GM19468 (cell line): ENCODE data around the gene KRT81.
"Not testable (repeated sequence)": the region's sequence is repeated elsewhere in the genome, so short reads cannot be mapped to it uniquely, and the experiment has no call there.

Experiments
- ATAC-seq: cut with Tn5 transposase; IDR thresholded peaks from one replicate; pipeline ENCODE4 v1.9.1; 2021; ENCODE audit warnings: mild to moderate bottlenecking, moderate library complexity, moderate number of reproducible peaks; ENCODE audit not compliant: unreplicated experiment; ENCODE audit errors: extremely low read depth

Gene KRT81

DNA sequence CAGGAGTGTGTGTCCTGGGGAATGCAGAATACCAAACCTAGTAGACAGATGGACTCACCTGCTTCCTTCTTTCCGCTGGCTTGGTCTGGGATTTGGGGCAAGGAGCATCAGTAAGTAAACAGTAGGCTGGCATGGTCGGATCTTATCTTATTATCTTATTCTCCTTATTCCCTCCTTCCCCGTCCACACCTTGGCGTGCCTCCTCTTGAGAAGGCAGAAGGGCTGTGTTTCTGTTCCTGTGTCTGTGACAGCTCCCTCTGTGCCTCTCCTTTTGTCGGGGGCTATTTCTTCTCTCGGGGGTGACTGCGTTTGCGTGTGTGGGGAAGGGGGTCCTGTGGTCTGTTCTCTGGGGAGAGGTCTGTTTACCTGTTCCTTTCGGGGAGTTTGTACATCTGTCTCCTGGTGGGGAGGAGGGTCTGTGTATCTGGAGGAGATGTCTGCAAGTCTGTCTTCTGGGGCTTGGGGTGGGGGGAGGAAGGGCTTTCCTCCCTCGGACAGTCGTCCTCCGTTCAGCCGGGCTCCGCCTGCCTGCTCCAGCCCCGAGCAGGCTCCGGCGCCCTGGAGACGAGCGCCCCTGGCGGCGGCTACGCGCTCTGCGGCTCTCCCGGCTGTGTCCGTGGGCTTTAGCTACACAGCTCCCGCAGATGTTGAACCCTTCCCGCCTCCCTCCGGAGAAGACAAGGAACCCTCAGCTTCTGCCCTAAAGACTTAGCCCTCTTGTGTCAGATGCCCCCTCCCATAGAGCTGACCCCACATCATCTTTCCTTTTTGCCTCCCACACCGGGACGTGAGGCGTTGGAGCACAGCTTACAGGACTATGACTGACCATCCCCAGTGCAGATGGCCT is 12.5 kb downstream of the KRT81 start:
- no peak for ATAC-seq

- ATAC-seq: no peak
These were observed 13.7 kb downstream of the KRT81 start for GRCh38 chr12:52277486-52278245.

- ATAC-seq: no peak
These were observed 15.6 kb downstream of the KRT81 start for GRCh38 chr12:52275686-52276085.

DNA sequence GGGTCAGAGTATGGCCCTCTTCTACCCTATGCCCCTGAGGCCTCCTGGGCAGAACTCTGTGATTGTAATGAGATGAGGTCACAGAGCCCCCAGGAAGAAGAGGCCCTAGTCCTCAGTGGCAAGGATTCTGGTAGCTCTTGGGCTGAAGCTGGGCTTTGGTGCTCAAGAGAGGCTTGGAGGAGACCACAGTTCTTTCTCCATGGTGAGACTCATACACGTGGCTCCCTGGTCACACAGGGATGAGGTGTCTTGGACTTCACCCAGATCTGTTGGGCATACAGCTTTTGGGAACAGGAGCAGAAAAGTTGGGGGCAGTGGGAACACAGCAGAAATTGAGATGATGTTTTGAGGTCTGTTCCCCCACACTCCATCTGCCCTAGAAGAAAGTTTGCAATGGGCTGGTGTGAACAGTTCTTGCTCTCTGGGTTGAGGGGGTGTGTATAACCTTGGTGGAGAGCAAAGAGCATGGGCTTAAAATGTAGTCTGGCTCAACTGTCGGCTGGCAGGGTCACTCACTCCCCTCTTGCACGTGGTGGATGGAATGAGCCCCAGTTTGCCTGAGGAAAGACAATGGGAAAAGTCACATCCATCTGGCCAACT is 16.7 kb downstream of the KRT81 start, which contains the start of gene KRT86:
TSS of gene KRT86 (plus strand) at position 125 of the 600 bp plus-strand sequence. CDS start 27,272 bp downstream, outside the sequence.
- no peak for ATAC-seq

GRCh38 chr12:52271158-52271557 is 20.2 kb downstream of the KRT81 start:
- no peak for ATAC-seq

DNA sequence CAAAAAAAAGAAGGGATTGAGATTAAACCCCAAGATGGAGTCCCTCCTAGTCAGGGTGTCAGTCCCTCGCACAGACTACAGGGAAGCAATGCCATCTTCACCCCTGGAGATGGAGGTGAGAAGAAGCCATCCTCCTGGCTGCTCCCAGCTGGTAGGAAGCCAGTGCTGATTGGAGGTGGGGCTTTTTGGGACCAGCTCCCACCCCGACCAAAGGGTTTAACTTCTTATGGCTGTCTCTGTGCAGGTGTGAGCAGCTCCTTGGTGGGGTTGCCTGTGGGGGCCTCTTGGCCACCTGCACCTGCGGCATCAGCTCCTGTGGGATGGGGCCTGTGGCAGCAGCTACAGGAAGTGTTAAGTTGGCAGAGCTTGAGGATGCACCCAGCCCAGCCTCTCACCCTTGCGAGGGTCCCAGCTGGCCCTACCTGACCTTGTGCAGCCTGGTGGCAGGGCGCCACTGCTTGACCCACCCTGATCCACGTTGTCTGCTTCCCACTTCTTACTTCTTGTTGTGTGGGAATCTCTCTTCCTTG is 20.7 kb downstream of the KRT81 start:
- no peak for ATAC-seq

DNA sequence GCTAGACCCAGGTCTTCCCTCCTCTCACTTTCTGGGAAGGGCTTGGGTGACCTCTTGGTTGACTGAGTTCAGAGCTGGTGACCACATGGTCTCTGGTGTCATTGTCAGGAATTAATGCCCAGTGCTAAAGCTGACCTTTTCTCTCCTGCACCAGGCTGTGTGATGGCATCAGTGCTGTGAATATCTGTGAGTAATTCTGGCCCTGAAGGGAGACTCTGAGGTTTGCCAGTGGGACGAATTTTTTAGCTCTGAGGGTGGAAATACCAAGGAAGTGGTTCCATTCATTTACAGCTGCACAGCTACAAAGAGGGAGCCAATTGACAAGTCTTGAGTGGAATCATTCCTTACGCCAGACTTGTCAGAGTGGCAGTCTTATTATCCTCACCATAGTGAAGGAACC is 23.1 kb downstream of the KRT81 start:
- ATAC-seq: no peak

- no peak for ATAC-seq
These were observed 23.6 kb downstream of the KRT81 start for GRCh38 chr12:52267699-52268098.

DNA sequence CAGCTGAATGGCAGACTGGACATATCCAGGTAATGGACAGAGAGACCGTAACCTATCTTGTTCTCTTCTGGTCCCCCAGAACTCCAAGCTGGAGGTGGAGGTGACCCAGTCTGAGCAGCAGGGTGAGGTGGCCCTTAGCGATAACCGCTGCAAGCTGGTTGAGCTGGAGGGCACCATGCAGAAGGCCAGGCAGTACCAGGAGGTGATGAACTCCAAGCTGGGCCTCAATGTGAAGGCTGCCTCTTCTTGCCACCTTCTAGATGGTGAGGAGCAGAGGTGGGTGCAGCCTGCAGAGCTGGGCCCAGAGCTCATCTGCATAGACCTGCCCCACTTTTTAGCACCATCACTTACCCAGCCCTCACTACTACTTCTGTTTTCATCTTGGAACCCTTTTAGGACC is 24.1 kb downstream of the KRT81 start:
- ATAC-seq: no peak

GRCh38 chr12:52266514-52266913 is 24.8 kb downstream of the KRT81 start:
- no peak for ATAC-seq

DNA sequence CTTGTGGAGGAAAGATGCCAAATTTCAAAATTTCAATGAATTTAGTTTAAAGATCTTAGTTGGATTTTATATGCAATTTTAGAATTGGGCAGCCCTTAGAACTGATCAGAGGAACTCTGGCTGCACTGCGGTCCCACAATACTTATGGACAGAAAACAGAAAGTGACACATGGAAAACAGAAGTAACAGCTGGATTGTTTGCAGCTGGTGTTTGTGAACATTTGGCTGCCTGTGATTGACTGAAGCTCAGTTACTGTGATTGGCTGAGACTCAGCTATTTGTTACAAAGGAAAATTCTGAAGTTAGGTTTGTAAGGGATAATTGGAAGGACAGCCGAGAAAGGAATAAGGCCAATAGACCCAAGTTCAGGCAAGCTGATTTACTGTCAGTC is 26.9 kb downstream of the KRT81 start:
- no peak for ATAC-seq

- no peak for ATAC-seq
These were observed 27.4 kb downstream of the KRT81 start for GRCh38 chr12:52263761-52264434.

GRCh38 chr12:52262286-52262685 is 29.0 kb downstream of the KRT81 start:
- no peak for ATAC-seq

DNA sequence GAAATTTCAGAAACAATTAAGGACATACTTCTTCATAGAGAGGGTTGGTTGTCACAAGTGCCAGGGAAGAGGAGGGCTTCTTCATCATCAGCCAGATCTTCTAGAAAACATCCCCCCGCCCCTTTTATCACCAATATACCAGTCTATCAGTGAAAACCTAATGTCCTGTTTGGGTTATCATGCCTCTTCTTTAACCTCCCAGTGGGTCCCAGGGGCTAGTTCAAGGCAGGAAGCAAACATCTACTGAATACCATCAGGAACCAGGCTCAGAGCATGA is 30.2 kb downstream of the KRT81 start:
- ATAC-seq: no peak

- ATAC-seq: no peak
These were observed 30.8 kb downstream of the KRT81 start for GRCh38 chr12:52260361-52261207.

DNA sequence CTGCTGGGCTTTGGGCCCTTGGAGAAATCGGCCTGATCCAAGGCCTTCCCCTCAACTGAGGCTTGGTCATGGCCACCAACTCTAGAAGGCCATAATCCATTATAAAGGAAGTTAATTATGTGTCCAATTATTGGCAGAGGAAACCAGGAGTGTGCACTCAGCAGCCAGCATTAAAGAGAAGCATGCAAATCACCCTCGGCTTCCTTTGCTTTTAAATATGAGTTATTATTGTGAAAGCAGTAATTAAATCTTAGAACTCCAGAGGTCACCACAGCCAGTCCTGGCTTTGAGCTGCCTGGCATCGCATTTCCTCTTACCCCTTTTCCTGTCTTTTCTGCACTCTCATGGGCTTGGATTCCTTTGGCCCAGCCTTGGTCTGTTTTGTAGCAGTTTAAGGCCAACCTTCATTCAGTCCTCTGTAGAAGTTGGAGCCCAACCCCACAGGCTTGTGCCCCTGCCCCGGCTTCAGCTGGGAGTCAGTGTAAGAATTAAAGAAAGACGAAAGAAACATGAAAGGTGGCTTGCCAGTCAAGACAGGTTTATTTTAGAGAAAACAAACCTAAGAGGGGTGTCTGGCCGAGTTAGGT is 31.6 kb downstream of the KRT81 start:
- ATAC-seq: no peak

- no peak for ATAC-seq
These were observed 32.9 kb downstream of the KRT81 start for GRCh38 chr12:52258335-52258901.

- ATAC-seq: not testable (repeated sequence)
These were observed 33.4 kb downstream of the KRT81 start for GRCh38 chr12:52257922-52258321.

DNA sequence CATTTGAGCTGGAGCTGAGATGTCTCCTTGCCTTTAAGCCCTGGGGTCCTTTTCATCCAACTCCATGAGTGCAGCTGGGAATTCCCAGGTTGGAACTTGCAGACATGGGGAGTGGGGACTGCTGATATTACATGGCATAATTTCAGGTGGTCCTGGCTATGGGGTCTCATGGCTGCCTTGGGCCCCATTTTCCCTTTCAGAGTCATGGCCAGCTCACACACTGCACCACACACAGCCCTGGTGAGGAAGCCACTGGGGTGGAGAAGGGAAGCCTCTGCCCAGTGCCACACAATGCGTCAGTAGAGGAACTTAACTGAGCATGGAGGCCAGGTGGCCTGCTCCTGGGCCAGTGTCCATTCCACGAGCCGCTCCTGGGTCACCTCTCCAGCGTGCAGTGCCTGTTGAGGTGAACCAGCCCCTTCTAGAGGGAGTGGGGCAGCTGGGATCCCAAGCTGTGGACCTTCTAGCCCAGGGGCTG is 34.2 kb downstream of the KRT81 start:
- ATAC-seq: no peak
